HG02943 (cell line): ENCODE data around the gene ZWILCH.
"Not testable (repeated sequence)": the region's sequence is repeated elsewhere in the genome, so short reads cannot be mapped to it uniquely, and the experiment has no call there.

ENCODE experiments used
- ATAC-seq: cut with Tn5 transposase; IDR thresholded peaks from one replicate; pipeline ENCODE4 v1.9.1; 2021; ENCODE audit warnings: mild to moderate bottlenecking, low read depth, moderate library complexity; ENCODE audit not compliant: unreplicated experiment

The ZWILCH gene

GRCh38 chr15:66504563-66505429 lies at the start of gene ZWILCH, which contains the start of gene RPL4:
TSS of gene ZWILCH (plus strand) at chr15:66505326. CDS start at chr15:66505339, 13 bp downstream.
TSS of gene RPL4 (minus strand) at chr15:66504855. CDS start at chr15:66504790, 65 bp downstream.
- peak; percentile 75 for ATAC-seq

- ATAC-seq = no peak
These were observed 48.9 kb upstream of the ZWILCH start for GRCh38 chr15:66456211-66456610.

- ATAC-seq = no peak
These were observed 45.1 kb upstream of the ZWILCH start for GRCh38 chr15:66459818-66460615.

- not testable (repeated sequence) for ATAC-seq
These were observed 43.8 kb upstream of the ZWILCH start for GRCh38 chr15:66461294-66461693.

GRCh38 chr15:66461917-66462316 lies 43.2 kb upstream of the ZWILCH start:
- ATAC-seq = no peak

- no peak for ATAC-seq
These were observed 42.5 kb upstream of the ZWILCH start for GRCh38 chr15:66462627-66463026.

GRCh38 chr15:66465294-66465693 lies 39.8 kb upstream of the ZWILCH start:
- not testable (repeated sequence) for ATAC-seq

- ATAC-seq = not testable (repeated sequence)
These were observed 37.7 kb upstream of the ZWILCH start for GRCh38 chr15:66467162-66468040.

GRCh38 chr15:66470825-66471224 lies 34.3 kb upstream of the ZWILCH start:
- not testable (repeated sequence) for ATAC-seq

- peak; percentile 68 for ATAC-seq
These were observed 32.7 kb upstream of the ZWILCH start for GRCh38 chr15:66472176-66472999.

GRCh38 chr15:66474135-66474534 lies 31.0 kb upstream of the ZWILCH start:
- ATAC-seq = no peak

GRCh38 chr15:66474963-66475362 lies 30.2 kb upstream of the ZWILCH start:
- no peak for ATAC-seq

- no peak for ATAC-seq
These were observed 28.6 kb upstream of the ZWILCH start for GRCh38 chr15:66476535-66476934.

- ATAC-seq = no peak
These were observed 28.1 kb upstream of the ZWILCH start for GRCh38 chr15:66477011-66477410.

- no peak for ATAC-seq
These were observed 24.9 kb upstream of the ZWILCH start for GRCh38 chr15:66480267-66480666.

- no peak for ATAC-seq
These were observed 23.8 kb upstream of the ZWILCH start for GRCh38 chr15:66481107-66481856.

- ATAC-seq = no peak
These were observed 22.6 kb upstream of the ZWILCH start for GRCh38 chr15:66482539-66482938.

- ATAC-seq = no peak
These were observed 22.0 kb upstream of the ZWILCH start for GRCh38 chr15:66483131-66483566.
